CD4-positive, alpha-beta T cell treated with Interleukin-17A for 4 hours (primary cell): ENCODE measurements around the gene CD28.
"Not testable (repeated sequence)": the region's sequence is repeated elsewhere in the genome, so short reads cannot be mapped to it uniquely, and the experiment has no call there.

Experiments used
- DNase-seq: peaks from one replicate; pipeline ENCODE4 v3.0.0-alpha.2; 2020; ENCODE audit warnings: mixed read lengths

CD28 gene

DNA sequence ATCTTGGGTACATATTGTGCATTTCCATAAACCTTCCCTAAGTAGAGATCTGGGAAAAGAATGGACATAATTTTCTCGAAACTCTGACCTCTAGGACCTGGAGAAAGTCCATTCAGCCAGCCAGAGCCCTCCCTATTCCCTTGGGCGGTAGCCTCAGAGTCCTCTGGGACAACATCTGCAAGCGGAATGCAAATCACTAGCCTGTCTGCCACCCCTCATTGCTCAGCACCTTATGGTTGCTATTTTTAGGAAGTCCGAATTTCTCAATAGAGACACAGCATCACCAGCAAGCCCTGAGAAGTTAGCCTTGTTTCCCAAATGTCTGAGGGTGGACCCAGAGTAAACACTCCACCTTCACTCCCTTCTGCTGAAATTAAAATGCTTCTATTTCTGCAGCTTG lies 17.6 kb upstream of the CD28 start:
- DNase-seq, result no peak

DNA sequence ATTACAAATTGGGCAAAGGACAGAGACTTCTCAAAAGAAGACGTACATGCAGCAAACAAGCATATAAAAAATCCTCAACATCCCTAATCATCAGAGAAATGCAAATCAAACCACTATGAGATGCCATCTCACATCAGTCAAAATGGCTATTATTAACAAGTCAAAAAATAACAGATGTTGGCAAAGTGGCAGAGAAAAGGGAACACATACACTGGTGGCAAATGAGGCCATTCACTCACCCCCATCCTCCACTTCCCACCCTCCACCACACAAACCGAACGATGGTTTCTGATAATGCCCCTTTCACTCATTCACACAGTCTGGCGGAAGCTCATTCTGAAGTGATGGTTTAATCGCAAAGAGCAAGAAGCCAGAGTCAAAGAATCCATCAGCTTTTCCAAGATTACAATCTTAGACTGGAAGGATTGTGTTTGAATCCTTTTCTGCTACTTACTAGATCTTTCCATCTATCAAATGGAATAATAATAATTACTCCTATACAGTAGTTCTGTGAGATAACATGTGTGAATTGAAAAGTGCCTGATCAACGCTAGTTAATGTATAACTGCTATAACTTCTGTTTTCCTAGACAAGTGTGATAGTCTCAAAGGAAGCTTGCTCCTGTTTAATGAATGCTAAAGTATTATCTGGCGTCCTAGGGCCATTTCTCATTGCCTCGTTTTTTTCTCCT lies 16.9 kb upstream of the CD28 start:
- DNase-seq, result no peak

DNA sequence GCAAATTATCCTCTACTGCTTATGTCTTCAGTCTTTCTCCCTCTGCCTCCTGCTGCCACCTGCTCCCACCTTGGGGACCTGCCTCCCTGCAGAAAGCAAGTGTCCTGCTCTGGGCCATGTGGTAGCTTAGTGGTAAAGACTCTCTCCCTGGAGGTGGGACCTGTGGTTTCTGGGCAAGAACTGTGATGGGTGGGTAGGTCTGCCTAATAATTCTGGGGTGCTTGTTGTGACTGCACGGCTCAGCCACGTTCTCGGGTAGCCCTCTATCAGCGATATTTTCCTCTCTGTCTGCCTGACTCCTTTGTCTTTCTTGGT lies 16.4 kb upstream of the CD28 start:
- DNase-seq, result no peak

DNA sequence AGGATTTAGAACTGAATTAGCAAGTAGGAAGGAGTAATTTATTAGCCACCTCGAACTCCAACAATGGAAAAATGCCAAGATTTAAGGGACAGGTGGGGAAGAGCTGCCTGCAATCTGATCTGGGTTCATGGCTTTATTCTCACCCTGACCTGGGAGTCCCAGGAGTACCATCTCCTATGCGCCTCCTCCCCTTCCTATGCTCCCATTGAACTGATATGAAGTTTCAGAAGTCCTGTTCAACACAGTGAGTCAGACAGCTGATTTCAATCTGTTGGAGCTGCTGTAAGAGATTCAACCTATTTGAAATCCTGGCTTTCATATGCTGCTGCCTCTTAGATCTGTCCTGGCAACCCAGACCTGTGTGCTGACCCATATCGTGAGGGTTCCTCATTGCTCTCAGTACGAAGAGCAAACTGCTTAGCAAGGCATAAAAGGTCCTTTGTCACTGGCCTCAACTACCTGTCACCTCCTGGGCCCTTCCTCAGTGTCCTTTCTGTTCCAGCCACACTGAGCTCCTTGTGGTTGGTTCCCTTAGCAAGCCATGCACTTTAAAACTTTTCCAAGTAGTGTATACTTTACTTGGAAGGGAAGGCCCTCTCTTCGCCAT lies 15.9 kb upstream of the CD28 start:
- no peak for DNase-seq

DNA sequence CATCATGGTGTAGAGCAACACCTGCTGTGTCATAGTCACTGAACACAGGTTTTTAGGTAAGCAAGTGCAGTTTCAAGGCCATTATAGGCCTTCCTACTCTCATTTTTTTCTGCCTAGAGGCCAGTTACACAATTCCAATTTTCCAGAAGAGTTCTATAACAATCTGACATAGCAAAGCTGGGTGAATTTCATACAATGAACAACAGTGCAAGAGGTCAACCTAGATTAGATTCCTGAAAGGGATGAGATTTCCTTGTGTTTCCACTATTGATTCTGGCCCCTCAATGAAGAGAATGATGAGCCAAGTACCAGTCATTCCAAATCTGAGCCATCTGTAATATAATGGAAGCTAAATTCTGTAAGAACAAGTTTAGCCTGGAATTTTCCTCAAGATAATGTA lies 15.3 kb upstream of the CD28 start:
- no peak for DNase-seq

DNA sequence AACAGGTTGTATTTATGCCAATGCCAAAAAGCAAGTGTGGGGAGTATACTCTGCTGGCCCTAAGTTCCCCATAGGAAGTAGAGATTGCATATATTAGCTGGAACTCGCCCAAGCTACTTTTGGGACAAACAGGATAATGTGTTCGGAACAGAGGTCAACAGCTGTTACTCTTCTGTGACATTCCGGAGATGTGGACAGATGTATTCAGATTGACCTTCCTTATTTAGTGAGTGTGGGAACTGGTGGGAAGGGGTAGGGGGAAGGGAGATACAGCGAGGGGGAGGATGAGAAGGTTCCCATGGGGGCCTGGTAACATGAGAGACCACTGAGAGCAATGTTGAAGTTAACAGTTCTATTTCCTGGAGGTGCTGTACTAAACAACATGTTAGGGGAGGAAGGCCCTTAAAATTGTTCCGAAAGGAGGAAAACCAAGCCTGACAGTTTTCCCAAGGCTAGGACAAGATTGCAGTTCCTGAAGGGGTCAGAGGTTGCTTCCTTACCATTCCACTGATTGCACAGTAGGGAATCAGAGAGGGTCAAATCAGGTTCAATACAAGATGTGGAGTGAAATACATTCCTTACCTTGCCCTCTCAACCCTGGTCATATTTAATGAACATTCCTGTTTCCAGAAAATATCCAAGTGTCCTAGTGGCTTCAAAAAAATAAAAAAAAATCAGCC lies 14.3 kb upstream of the CD28 start:
- DNase-seq, result no peak

DNA sequence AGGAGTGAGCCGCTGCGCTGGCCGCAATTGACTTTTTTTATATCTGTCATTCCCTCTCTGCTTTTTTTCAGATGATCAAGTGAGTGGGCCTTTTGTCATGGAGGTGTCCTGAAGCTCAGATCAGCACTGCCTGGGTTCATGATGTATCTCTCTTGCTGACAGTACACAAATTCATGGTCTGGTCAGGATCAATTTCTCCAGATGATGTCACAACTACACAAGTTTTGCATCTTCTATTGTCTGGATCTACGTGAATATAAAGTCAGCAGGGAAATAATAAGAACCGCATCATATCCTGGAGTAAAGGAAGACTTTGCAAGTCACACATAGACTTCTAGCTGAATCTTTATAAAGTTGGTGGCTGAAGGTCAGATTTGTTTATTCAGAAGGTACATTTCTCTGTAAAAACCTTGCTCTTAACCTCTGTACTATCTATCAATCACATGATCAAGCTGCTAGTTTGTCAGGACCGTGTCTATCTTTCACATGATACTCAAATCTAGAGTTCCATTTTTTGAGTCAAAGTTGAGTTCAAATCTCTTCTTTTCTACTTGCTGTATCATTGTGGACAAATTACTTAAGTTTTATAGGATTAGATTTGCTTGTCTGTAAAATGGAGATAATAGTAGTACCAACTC lies 13.1 kb upstream of the CD28 start:
- no peak for DNase-seq

DNA sequence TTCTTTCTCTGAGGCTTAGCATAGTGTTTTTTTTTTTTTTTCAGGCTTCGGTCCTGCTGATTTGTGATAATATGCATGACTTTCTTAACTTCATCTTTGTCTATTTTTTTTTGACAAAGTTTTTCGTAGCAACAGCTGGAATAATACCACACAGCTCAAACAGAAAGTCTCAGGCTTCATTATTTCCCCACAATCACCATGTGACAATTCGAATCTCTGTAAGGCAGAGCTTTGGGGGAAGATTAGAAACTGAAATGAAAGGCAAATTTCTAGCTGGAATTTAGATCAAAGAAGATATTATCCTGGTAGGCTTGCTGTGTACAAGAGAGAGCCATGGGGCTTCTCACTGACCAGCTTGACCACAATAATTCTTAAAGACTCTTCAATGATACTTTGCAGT lies 12.2 kb upstream of the CD28 start:
- DNase-seq, result no peak

DNA sequence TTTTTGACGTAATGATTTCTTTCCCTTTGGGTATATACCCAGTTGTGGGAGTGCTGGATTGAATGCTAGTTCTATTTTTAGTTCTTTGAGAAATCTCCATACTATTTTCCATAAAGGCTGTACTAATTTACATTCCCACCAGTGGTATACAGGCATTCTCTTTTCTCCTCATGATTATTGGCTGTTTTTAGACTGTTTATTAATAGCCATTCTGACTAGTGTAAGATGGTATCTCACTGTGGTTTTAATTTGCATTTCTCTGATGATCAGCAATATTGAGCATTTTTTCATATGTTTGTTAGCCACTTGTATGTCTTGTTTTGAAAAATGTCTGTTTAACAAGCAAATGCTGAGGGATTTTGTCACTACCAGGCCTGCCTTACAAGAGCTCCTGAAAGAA lies 9.2 kb upstream of the CD28 start:
- no peak for DNase-seq

DNA sequence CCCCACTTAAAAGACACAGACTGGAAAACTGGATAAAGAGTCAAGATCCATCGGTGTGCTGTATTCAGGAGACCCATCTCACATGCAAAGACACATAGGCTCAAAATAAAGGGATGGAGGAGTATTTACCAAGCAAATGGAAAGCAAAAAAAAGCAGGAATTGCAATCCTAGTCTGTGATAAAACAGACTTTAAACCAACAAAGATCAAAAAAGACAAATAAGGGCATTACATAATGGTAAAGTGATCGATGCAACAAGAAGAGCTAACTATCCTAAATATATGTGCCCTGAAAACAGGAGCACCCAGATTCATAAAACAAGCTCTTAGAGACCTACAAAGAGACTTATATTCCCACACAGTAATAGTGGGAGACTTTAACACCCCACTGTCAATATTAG lies 8.7 kb upstream of the CD28 start:
- DNase-seq, result not testable (repeated sequence)

DNA sequence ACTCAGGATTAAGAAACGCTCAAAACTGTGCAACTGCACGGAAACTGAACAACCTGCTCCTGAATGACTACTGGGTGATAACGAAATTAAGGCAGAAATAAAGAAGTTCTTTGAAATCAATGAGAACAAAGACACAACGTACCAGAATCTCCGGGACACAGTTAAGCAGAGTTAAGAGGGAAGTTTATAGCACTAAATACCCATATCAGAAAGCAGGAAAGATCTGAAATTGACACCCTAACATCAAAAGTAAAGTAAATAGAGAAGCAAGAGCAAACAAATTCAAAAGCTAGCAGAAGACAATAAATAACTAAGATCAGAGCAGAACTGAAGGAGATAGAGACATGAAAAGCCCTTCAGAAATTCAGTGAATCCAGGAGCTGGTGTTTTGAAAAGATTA lies 8.0 kb upstream of the CD28 start:
- not testable (repeated sequence) for DNase-seq

DNA sequence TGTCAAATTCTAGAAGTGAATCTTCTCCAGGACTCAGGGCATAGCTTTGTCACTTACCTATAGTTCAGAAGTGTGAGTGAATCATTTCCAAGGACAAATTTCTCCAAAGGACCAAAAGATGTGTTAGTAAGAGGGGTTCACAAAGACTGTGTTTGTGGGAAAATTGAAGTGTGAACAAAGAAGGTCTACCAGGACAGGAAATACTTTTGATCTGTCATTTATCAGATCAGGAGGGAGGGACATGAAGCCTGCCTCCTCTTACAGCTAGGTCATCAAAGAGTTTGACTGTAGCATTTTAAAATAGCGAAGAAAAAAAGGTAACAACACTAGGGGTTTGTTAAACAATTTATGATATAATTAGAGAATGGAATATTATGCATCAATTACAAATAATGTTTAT lies 2.0 kb upstream of the CD28 start:
- no peak for DNase-seq

DNA sequence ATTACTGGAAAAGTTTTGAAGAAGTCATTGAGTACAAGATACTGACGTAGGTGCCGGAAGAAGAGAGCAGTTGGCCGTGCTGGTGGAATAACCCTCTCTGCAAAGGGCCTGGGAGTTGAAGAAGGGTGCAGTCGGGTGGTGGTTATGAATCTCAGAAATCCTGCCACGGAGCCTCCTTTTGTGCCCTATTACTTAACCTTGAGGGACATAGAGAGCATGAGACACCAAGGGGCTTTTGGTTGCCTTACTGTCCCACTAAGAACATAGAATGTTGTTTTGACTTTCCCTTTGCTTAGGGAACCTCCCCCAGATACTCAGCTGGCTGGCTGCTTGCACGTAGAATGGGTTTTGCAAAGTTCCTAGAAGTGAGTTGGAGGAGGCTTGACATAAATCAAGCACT lies 1.3 kb upstream of the CD28 start:
- peak; percentile 56 for DNase-seq

DNA sequence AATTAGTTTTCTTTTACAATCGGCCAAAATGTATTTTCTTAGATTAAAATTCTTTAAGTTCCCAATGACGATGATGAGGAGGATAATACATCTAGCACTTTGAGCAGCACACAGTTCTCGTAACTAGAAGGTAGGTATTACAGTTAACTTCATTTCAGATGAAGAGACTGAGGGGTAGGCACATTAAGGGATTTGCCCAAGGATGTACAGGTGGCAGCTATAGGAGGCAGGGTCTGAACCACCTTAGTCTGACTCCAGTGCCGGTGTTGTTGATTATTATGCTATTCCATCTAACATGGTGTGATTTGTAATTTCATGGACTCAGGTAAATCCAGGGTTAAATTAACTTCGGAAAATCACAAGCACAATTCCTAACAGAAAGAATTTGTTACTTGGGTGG lies 1.1 kb downstream of the CD28 start:
- peak; percentile 35 for DNase-seq

DNA sequence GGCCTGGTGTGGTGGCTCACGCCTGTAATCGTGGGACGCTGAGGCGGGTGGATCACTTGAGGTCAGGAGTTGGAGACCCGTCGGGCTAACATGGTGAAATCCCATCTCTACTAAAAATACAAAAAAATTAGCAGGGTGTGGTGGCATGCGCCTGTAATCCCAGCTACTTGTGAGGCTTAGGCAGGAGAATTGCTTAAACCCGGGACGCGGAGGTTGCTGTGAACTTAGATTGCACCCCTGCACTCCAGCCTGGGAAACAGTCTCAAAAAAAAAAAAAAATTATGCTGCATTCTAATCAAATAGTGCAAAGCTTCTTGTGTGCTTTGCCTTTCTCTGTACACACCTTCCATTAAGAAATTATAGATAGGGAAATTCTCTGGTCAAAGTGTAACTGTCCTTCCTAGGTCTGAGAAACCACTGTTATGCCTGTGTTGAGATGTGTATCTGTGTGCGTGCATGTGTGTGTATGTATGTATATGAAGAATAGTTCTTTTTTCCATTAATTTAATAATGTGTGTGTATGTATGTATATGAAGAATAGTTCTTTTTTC lies 2.5 kb downstream of the CD28 start:
- peak; percentile 36 for DNase-seq

DNA sequence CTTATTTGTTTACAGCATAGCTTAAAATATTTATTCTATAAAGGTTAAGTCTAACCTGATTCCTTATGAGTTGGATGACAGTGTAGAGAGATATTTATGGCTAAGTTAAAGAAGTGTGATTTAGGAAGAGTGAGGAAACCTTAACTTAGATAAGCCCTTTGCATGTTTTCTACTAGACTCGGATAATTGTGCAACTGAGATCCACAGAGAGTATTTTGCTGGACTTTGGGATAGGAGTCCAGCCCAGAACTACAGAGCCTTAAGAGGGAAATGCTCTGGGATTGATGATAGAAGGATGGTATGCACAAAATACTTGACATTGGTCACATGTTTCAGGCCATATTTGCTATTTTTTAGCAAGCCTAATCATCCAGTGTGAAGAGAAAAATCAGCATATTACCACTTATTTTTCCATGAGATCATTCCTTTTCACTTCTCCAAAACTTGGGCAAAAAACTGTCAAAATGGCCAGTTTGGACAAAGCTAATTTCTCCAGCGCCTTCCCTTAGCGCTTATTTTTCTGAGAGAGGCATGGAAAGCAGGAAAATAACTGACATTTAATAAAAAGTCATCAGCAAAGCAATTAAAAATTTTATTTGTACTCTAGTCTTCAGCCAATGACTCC lies 3.1 kb downstream of the CD28 start:
- no peak for DNase-seq

DNA sequence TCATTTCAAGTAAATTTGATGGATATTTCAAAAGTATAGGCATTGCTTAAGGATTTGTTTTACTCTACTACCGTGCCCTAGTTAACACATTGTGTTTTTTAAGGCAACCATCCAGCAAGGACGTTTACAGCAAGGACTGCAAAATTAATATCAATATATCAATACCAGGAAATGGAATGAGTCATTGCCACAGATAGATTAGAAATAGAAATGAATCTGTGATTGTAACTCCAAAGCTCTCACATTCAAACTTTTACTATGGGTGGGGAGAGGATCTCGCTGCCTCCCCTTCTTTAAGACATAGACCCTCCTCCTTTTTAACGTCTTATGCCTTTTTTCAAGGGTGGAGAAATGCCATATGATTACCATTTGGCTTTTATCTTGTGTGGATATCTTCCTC lies 3.8 kb downstream of the CD28 start:
- DNase-seq, result no peak

DNA sequence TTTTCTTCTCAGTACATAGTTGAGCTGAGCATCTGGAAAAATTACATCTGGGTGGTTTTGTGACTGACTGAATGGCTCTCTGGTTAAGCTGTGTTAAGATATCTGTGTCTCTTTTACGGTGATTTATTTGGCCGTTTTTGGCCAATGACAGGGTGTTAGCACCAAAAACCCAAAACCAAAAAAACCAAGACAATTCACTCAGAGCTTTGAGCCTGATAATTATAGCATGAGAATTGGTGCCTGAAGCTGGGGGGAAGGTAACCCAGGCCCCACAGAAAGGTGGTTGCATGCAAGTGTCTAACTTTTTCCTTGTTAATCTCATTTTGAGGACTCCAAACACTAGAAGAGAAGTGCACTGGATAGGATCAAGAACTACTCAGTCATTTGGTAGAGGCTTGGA lies 4.5 kb downstream of the CD28 start:
- DNase-seq, result no peak

DNA sequence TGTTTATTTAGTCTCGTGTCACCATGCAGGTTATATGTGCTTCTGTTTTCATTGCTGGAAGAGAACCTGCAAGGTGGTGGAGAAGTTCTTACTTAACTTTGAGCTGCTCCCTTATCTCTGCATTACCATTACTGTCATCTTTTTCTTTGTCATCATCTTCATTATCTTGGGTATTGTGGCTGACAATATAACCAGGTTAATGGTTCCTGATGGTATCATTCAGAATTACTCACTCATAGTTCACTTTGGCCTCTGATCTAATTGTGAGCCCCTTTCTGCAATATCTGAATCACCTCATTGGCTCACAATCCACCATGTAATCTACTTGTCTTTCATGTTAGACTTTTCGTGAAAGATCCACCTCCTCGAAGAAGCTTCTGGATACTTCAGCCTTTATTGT lies 5.0 kb downstream of the CD28 start:
- no peak for DNase-seq

DNA sequence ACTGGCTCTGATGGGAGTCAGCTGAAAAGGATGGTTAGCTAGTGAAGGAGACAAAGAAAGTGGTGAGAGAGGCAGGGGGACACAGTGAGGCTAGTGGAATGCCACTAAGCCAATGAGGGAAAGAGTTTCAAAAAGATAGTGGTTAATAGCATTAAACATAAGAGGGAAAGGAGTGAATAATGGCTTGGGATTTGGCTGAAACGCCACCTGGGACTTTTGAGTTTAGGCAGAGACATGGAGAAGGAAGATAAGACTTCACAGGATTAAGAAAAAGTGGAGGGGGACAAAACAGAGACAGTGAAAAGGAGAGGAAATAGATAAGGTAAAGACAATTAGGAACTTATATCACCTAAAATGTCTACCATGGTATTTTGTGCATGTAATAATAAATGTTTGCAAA lies 6.9 kb downstream of the CD28 start:
- no peak for DNase-seq

DNA sequence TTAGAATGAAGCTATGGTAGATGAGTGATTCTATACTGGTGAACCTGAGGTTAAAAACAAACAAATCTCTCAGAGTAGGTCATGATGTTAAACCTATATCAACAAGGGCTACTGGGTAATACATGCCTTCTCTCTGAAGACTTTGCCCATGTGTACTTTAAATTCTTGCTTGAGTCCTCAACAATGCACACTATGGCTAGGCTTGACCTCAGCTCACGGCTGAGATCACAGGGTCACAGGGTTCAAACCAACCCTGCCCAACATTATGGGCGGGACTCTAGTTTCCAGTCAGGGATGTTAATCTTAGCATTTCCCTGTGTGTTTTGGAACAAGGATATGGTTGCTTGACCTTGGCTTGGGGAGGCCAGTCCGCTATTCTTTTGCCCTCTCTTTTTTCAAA lies 7.7 kb downstream of the CD28 start:
- DNase-seq, result no peak

DNA sequence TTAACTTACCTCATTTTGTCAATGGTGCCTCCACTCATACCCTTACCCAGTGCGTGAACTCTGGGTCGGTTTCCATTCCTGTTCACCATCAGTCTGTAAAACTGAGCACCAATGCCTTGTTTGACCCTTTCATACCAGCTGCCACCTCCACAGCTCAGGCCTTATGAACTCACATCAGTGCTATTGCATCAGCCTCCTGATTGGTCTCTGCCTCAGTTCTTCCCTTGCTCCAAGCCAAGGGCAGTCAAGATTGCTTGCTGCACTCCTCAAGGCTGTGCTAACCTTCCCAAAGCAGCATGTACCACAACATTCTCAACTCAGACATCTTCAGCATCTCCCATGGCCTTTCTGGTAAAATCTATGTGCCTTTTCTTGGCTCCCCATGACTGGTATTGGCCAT lies 9.3 kb downstream of the CD28 start:
- no peak for DNase-seq

DNA sequence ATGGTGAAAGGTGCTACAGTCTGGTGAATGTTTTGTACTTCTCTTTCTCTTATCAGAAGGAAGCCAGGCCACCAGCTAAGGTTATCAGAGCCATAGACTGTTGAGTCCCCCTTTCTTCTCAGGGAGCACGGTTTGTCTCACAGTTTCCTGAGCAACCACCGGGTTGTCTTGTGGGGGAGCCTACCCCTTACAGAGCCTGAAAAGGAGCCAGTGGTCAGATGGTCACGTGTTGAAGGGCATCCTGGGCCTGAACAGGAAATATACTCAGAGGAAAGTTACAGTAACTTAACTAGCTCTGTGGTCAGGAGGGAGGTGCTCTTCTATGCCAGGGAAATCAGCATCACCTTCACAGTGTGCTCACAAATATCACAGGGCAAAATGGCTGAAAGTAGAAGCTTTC lies 11.6 kb downstream of the CD28 start:
- peak; percentile 52 for DNase-seq
